ENCODE results near the gene ABTB2.

DNA sequence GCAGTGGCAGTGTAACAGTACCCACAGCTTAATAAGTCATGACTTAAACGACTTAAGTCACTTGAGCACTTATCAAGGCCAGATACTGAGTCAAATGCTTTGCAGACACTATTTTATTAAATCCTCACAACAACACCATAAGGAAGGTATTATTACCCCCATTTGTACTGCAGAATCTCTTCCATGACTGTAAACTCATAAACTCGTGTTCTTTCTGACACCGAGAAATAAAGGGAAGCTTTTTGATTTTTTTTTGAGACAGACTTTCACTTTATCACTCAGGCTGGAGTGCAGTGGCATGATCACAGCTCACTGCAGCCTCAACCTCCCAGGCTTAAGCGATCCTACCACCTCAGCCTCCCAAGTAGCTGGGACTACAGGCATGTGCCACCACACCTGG lies 103.8 kb downstream of the ABTB2 start:
- TF ChIP-seq CTCF (IDR thresholded peaks at IDR 0.05 in 2 of 3, conservative IDR thresholded peaks at IDR 0.05 in 1 of 3; ENCODE audit: control insufficient read depth in 2 of 3, extremely low read depth in 1 of 3, insufficient read depth in 1 of 3, low read depth in 3 of 3, low read length in 3 of 3) = no peak
- no peak for TF ChIP-seq REST (IDR thresholded peaks at IDR 0.05; ENCODE audit: low read depth, low read length)
- TF ChIP-seq RELA (IDR thresholded peaks at IDR 0.05; ENCODE audit: borderline replicate concordance, partially characterized antibody) = no peak
- no peak for TF ChIP-seq TARDBP (IDR thresholded peaks at IDR 0.05; ENCODE audit: borderline replicate concordance)
